HG03460 (cell line): ENCODE data around the gene TRO.

Experiments used
- ATAC-seq: cut with Tn5 transposase; IDR thresholded peaks from one replicate; pipeline ENCODE4 v1.9.1; 2021; ENCODE audit not compliant: unreplicated experiment

TRO gene, protein sequence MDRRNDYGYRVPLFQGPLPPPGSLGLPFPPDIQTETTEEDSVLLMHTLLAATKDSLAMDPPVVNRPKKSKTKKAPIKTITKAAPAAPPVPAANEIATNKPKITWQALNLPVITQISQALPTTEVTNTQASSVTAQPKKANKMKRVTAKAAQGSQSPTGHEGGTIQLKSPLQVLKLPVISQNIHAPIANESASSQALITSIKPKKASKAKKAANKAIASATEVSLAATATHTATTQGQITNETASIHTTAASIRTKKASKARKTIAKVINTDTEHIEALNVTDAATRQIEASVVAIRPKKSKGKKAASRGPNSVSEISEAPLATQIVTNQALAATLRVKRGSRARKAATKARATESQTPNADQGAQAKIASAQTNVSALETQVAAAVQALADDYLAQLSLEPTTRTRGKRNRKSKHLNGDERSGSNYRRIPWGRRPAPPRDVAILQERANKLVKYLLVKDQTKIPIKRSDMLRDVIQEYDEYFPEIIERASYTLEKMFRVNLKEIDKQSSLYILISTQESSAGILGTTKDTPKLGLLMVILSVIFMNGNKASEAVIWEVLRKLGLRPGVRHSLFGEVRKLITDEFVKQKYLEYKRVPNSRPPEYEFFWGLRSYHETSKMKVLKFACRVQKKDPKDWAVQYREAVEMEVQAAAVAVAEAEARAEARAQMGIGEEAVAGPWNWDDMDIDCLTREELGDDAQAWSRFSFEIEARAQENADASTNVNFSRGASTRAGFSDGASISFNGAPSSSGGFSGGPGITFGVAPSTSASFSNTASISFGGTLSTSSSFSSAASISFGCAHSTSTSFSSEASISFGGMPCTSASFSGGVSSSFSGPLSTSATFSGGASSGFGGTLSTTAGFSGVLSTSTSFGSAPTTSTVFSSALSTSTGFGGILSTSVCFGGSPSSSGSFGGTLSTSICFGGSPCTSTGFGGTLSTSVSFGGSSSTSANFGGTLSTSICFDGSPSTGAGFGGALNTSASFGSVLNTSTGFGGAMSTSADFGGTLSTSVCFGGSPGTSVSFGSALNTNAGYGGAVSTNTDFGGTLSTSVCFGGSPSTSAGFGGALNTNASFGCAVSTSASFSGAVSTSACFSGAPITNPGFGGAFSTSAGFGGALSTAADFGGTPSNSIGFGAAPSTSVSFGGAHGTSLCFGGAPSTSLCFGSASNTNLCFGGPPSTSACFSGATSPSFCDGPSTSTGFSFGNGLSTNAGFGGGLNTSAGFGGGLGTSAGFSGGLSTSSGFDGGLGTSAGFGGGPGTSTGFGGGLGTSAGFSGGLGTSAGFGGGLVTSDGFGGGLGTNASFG (N-terminal part only)

DNA sequence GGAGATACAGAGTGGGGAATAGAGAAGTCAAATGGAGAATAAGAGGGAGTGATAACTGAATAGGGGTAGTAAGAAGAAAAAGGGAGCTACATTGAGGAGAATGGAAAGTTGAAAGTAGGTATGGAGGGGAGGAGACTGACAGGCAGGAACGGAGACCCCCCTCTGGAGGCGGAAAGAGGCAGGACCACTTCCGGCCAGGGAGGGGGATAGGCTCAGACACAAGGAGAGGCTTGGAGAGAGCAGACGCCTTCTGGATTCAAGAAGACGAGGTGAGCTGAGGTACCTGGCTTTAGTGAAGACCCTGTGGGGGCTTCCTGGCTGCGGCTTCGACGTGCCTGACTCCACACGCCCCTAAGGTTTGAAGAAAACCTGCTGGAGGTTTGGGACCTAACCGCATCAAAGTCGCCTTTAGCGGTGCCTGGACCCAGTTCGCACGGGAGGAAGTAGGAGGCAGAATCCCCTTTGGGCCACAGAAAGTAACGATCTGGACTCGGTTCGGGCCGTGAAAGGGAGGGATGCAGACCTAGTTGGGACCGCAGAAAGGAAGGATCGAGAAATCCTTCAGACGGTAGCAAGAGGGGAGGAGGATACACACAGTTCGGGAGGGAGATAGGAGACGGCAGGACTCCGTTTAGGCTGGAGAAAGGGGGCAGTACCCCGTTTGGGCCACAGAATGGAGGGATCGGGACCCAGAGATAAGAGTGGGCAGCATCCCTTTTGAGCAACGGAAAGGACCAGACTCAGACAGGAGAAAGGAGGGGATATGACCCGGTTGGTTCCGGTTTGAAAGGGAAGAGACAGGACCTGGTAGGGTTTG, at the start of gene TRO:
Gene TRO, plus strand, starts transcription at position 215 of the 817 bp plus-strand sequence. CDS start 1,423 bp downstream, outside the sequence.
- peak; percentile 28 for ATAC-seq

DNA sequence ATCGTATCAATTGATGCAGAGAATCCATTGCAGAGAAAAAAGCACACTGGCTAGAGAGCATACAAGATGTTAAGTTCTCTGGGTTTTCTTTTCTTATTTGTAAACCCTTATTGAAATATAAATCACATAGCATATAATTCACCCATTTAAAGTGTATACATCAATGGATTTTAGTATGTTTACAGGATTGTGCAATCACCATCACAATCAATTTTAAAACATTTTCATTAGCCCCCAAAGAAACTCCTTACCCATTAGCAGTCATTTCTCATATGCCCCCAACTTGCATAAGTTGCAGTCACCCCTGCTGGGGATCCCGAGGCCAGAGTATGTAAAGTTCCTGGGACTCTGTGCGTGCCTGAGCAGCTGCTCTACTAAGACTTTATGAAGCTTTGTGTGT, 34.9 kb upstream of the TRO start:
- no peak for ATAC-seq

DNA sequence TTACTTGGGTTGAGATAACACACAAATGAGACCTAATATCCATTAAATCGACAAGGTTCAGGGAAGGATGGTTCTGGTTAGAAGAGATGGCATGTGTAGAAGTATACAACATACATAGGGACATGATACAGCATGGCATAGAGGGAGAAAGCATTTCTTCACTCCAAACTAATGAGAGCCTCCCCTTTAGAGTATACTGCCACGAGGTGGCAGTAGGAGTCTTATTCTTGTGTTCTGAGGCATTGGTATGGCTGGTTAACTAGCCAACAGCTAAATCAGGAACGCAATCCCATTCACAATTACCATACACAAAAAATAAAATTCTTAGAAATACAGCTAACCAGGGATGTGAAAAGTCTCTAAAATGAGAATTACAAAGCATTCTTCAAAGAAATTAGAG, 29.1 kb upstream of the TRO start:
- no peak for ATAC-seq

DNA sequence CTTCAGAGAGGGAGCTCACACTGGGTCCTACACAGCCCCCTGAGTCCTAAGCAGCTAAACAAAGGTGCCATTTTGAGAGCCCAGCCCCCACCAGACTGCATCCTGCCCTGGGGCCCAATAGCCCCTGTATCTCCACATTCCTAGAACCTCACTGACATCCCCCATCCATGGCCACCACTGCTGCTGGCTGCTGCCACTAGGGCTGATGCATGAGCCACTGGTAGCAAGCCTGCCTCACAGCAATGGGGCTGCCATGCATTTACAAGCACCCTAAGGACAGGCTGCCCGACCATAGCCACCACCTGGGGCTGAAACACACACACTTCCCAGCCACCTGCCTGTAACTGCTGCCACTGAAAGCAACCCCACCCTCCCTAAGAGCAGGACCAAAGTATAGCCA, 26.5 kb upstream of the TRO start:
- ATAC-seq = no peak

DNA sequence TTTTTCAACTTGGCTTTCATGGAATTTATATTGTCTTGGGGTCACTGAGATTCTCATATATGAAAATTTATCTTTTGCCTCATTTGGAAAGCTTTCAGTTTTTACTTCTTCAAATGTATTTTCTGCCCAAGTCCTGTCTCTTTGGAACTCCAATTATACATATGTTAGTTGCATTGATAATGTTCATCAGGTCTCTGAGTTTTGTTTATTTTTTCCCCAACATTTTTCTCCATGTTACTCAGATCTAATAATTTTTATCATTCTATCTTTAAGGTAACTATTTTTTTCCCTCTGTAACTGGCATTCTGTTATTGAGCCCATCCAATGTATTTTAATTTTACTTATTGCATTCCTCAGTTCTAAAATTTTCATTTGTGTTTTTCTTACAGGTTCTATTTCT, 10.7 kb upstream of the TRO start:
- no peak for ATAC-seq

DNA sequence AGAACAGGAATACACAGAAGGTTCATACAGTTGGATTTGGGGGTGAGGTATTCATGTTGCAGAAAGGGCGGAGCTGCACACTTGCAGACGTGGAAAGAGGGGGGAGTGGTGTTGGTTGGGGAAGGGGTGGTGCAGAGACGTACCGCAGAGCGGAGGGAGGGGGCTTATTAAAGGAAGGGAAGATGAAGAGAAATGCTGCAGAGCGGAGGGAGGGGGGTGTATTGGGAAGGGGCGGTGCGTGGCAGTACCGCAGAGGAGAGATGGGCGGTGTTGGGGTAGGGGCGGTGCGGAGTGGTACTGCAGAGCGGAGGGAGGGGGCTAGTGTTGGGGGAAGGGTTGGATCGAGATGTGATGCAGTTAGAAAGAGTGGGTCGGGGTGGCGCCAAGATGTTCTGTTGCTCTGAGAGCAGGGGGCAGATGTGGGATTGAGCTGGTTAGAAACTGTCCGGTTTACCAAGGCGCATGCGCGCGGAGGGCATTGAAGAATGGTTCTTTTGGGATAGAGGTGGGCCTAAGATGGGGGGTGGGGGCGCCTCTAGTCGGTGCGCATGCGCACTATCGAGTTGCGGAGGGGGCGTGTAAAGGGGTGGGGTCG, 900 bp downstream of the TRO start:
- ATAC-seq = peak; percentile 76

DNA sequence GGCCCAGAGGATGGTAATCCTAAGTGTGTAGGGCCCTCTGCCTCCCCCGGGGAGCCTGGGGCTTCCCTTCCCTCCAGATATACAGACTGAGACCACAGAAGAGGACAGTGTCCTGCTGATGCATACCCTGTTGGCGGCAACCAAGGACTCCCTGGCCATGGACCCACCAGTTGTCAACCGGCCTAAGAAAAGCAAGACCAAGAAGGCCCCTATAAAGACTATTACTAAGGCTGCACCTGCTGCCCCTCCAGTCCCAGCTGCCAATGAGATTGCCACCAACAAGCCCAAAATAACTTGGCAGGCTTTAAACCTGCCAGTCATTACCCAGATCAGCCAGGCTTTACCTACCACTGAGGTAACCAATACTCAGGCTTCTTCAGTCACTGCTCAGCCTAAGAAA, 1.9 kb downstream of the TRO start:
- no peak for ATAC-seq

DNA sequence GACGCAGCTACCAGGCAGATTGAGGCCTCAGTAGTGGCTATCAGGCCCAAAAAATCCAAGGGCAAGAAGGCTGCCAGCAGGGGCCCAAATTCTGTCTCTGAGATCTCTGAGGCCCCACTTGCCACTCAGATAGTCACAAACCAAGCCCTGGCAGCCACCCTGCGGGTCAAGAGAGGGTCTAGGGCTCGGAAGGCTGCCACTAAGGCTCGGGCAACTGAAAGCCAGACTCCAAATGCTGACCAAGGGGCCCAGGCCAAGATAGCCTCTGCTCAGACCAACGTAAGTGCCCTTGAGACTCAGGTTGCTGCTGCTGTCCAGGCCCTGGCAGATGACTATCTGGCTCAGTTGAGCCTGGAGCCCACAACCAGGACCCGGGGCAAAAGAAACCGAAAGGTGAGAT, 2.8 kb downstream of the TRO start:
- no peak for ATAC-seq

DNA sequence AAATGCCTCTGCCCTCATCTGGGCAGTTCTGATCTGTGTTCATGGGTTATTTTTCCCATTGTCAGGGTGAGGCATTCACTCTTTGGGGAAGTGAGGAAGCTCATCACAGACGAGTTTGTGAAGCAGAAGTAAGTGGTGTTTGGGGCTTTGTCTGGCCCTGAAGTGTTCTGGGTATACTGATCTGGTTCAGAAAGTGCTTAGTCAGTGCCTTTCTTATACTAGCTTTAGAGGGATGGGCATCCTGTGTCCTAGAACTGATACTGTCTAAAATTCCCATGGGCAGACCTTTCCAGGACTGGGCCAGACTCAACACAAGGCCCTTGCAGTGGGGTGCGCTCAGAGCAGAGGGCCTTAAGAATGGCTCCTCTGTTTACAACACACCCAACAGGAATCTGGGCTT, 6.4 kb downstream of the TRO start:
- no peak for ATAC-seq

DNA sequence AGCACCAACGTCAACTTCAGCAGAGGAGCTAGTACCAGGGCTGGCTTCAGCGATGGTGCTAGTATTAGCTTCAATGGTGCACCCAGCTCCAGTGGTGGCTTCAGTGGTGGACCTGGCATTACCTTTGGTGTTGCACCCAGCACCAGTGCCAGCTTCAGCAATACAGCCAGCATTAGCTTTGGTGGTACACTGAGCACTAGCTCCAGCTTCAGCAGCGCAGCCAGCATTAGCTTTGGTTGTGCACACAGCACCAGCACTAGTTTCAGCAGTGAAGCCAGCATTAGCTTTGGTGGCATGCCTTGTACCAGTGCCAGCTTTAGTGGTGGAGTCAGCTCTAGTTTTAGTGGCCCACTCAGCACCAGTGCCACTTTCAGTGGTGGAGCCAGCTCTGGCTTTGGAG, 8.3 kb downstream of the TRO start:
- no peak for ATAC-seq

DNA sequence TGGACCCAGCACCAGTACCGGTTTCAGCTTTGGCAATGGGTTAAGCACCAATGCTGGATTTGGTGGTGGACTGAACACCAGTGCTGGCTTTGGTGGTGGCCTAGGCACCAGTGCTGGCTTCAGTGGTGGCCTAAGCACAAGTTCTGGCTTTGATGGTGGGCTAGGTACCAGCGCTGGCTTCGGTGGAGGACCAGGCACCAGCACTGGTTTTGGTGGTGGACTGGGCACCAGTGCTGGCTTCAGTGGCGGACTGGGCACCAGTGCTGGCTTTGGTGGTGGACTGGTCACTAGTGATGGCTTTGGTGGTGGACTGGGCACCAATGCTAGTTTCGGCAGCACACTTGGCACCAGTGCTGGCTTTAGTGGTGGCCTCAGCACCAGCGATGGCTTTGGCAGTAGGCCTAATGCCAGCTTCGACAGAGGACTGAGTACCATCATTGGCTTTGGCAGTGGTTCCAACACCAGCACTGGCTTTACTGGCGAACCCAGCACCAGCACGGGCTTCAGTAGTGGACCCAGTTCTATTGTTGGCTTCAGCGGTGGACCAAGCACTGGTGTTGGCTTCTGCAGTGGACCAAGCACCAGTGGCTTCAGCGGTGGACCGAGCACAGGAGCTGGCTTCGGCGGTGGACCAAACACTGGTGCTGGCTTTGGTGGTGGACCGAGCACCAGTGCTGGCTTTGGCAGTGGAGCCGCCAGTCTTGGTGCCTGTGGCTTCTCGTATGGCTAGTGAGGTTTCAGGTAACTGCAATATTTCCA, 9.8 kb downstream of the TRO start:
- no peak for ATAC-seq

DNA sequence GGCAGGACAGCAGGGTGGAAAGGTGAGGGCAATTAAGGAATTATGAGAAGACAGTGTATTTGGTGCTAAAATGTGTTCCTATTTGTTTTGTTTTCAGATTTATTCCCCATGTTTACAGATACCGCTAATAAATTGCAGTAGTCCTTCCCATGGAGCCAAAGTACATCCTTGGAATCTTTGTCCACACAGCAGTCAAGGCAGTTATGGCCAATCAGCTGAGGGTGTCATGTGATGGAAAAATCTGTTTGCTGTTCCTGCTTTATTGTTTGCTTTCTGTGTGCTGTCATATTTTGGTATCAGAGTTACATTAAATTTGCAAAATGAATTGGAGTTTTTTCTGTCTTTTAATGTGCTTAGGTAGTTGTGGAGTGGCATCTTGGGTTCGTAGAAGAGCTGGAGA, 10.5 kb downstream of the TRO start:
- no peak for ATAC-seq

DNA sequence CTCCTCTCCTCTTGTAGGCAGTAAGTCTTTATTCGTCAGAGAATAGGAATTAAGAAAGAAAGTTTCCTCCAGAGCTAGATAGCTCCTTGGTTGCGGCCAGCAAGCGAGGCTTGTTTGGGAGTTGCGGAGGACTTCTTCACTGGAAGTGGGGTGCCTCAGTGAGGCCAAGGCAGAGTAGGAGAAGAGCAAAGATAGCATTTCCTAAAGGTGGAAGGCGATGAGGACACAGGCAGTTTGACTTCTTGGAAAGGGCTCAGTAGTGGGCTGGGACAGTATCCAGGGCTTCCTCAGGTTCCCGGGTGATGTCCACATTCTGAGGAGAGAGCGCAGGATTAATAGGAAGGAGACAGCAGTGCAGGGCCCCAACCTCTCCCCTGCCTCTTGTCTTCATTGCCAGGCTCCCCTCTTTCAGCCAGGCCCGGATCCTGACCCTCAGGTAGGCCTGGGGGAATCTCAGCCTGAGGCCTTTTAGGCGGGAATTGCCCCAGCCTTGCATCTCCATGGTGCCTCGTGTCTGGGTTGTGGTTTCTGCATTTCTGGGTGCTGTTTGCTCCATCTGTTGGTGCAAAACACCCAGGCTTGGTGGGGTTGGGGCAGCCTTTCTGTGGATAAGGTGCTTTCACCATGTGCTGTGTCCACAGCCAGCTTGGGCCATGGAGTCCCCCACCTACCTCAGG, 12.7 kb downstream of the TRO start:
- ATAC-seq = no peak

DNA sequence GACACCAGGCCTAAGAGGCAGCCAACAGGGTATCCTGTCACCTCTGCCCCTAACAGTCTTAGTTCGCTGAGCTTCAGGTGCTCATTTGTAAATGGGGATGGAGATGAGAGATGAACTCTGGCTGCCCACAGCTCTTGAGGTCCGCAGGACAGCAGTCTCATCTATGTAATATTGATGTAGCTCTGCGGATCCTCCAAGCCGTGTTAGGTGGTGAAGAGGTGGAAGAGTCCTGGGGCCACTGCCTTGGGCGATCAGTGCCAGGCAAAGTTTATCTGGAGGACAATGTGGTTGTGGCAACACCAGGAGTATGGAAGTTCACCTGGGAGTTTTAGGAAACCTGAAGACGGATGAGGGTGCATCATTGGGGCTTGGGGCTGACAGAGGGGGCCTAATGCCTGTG, 13.4 kb downstream of the TRO start:
- no peak for ATAC-seq

DNA sequence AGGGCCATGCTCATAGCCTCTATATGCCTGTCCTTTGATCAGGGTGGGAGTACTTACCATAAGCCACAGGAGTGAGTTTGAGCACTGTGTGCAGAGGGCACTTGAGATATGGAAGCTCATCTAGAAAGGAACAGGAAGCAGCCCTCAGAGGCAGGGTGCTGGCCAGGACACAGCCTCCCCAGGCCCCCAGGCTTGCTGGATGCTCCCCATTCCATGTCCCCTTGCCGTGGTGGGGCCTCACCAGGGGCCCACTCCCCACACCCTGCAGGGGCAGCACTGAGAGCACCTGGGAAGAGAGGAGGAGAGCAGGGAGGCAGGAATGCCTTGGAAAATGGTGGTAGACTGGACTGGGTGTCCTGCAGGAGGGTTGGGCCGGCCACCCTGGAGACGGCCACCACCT, 14.3 kb downstream of the TRO start:
- ATAC-seq = no peak

DNA sequence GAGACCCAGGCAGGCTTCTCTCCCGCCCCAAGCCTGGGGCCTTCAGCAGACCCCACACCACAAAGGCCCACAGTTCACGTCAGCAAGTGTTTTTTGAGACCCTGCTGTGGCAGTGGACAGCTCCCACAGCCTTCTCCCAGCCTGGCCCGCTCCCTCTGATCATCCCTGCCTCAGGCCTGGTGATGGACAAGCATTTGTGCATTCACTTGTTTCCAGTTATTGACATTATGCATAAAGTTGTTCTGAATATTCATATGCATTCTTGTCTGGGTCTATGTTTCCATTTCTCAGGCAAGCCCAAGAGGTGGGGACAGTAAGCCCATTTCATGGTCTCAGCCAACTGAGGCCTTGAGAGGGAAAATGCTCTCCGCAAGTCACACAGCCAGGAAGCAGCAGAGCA, 14.7 kb downstream of the TRO start:
- no peak for ATAC-seq

DNA sequence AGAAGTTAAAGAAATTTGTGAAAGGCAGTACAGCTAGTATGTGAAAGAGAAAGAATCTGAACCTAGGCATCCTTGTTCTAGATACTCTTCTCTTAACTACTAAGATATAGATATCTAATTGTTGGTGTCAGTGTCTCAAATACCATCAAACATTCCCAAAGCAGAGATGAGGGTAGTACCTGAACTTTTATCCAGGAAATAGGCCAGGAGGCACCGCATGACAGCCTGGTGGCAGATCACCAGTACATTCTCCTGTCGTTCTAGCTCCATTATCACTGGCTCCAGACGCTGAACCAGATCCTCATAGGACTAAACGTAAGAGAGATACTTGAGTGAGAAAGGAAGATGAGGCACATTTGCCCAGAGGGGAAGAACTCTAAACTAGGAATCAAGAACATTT, 16.8 kb downstream of the TRO start:
- ATAC-seq = no peak

DNA sequence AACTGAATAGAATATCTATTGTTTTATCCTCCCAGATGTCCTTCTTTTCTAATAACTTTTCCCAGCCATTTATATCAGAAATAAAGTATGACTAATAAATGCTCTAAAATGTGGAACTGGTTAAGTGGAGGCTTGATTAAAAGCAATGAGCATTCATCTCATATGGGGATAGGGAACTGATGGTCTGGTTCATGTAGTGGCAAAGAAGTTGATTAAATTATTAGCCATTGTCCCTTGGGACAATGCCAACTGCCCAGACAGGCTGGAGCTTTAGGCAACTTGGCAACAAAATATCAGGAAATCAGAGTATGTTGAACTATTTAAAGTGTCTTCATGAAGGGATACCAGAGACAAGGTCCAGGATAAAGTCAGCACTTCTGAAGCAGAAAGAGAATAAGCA, 24.2 kb downstream of the TRO start:
- ATAC-seq = no peak

DNA sequence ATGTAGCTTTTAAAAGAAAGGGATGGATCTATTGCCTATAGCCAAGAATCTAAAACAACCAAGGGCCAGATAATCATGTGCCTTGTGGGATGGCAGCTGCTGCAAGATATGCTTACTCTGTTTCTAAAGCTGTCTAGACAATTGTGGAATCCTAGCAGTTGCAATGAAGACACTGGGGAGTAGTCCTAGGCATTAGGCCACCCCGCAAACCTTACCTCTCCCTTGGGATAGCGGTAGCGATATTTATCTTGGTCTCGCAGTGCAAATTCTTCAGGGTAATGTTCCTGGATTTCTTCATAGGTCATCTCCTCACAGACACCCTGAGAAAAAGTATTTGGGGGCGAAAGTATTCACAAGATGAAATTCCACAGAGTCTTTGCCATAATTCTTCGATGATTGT, 24.6 kb downstream of the TRO start:
- ATAC-seq = no peak
